DMS79 treated with DMSO at 0.1 percent for 48 hours (cell line): ENCODE data around the gene RPP25.
"Not testable (repeated sequence)": the region's sequence is repeated elsewhere in the genome, so short reads cannot be mapped to it uniquely, and the experiment has no call there.

Experiments
- DNase-seq: peaks from one replicate; lab custom pipeline; 2025; lab: John Stamatoyannopoulos, UW

The RPP25 gene

GRCh38 chr15:74962671-74963070, 6.1 kb upstream of the RPP25 start:
- no peak for DNase-seq

- no peak for DNase-seq
Measured at GRCh38 chr15:74962219-74962618, 5.6 kb upstream of the RPP25 start.

GRCh38 chr15:74961616-74962015, 5.0 kb upstream of the RPP25 start:
- no peak for DNase-seq

GRCh38 chr15:74960995-74961588, 4.5 kb upstream of the RPP25 start:
- no peak for DNase-seq

- DNase-seq = no peak
Measured at GRCh38 chr15:74960286-74960685, 3.7 kb upstream of the RPP25 start.

- DNase-seq = no peak
Measured at GRCh38 chr15:74959586-74959939, 3.0 kb upstream of the RPP25 start.

GRCh38 chr15:74958908-74959585, 2.5 kb upstream of the RPP25 start:
- DNase-seq = no peak

GRCh38 chr15:74958320-74958907, 1.8 kb upstream of the RPP25 start:
- peak; percentile 30 for DNase-seq

GRCh38 chr15:74957476-74958035, 984 bp upstream of the RPP25 start:
- DNase-seq = no peak

- peak; percentile 13 for DNase-seq
Measured at GRCh38 chr15:74955796-74956647, 550 bp downstream of the RPP25 start.

GRCh38 chr15:74955017-74955416, 1.6 kb downstream of the RPP25 start:
- DNase-seq = no peak

GRCh38 chr15:74954515-74954914, 2.1 kb downstream of the RPP25 start:
- no peak for DNase-seq

- no peak for DNase-seq
Measured at GRCh38 chr15:74951006-74951405, 5.6 kb downstream of the RPP25 start.

- peak; percentile 18 for DNase-seq
Measured at GRCh38 chr15:74950078-74950908, 6.3 kb downstream of the RPP25 start.

GRCh38 chr15:74937590-74938371, 18.8 kb downstream of the RPP25 start, which contains the start of gene COX5A:
Gene COX5A, minus strand, starts transcription at chr15:74938073. Its CDS starts 59 bp downstream, at chr15:74938014.
- DNase-seq = peak; percentile 70

GRCh38 chr15:74937272-74937589, 19.3 kb downstream of the RPP25 start:
- no peak for DNase-seq

GRCh38 chr15:74935193-74935592, 21.4 kb downstream of the RPP25 start:
- not testable (repeated sequence) for DNase-seq

- no peak for DNase-seq
Measured at GRCh38 chr15:74933573-74933972, 23.0 kb downstream of the RPP25 start.

GRCh38 chr15:74928771-74929198, 27.8 kb downstream of the RPP25 start:
- DNase-seq = no peak

GRCh38 chr15:74924525-74924924, 32.0 kb downstream of the RPP25 start:
- no peak for DNase-seq

GRCh38 chr15:74920456-74920855, 36.1 kb downstream of the RPP25 start:
- DNase-seq = no peak
